Mesenchymal stem cell (in vitro differentiated cells and primary cell): ENCODE results near the gene ERBB2.
A peak's percentile ranks its signal among the peaks of the same experiment; 100 is the strongest.

ENCODE experiments used
- DNase-seq: peaks from one replicate; pipeline ENCODE4 v3.0.0-alpha.2; 2013
- H2AFZ ChIP-seq: one replicate; pipeline ENCODE4 v1.6.1; 2013; ENCODE audit warnings: low read depth, mild to moderate bottlenecking, control low read depth, inconsistent platforms, low read length, moderate library complexity
- H2AK5ac ChIP-seq: 2 replicates; pipeline ENCODE4 v1.6.1; 2013; ENCODE audit warnings: low read length, moderate library complexity, mild to moderate bottlenecking, inconsistent platforms; ENCODE audit not compliant: severe bottlenecking
- H2BK120ac ChIP-seq: one replicate; pipeline ENCODE4 v1.6.1; 2013; ENCODE audit warnings: low read depth, mild to moderate bottlenecking, inconsistent platforms, low read length, moderate library complexity
- H2BK12ac ChIP-seq, 2 experiments: one replicate each; pipeline ENCODE4 v1.6.1; 2013; ENCODE audit warnings: inconsistent platforms in 2 of 2, low read length in 2 of 2, mild to moderate bottlenecking in 2 of 2, moderate library complexity in 2 of 2, control low read depth in 1 of 2
- H2BK15ac ChIP-seq: one replicate; pipeline ENCODE4 v1.6.1; 2013; ENCODE audit warnings: mild to moderate bottlenecking, low read depth, inconsistent platforms; ENCODE audit not compliant: poor library complexity, severe bottlenecking
- H2BK5ac ChIP-seq: 2 replicates; pipeline ENCODE4 v1.6.1; 2013; ENCODE audit warnings: low read depth, mild to moderate bottlenecking, low read length, control low read depth, inconsistent platforms; ENCODE audit not compliant: poor library complexity, severe bottlenecking
- H3K14ac ChIP-seq, 2 experiments: one replicate each; pipeline ENCODE4 v1.6.1; 2013; ENCODE audit warnings: inconsistent platforms in 2 of 2, low read length in 2 of 2, control low read depth in 1 of 2, mild to moderate bottlenecking in 1 of 2, moderate library complexity in 1 of 2
- H3K18ac ChIP-seq, 2 experiments: one replicate each; pipeline ENCODE4 v1.6.1; 2013; ENCODE audit warnings: inconsistent platforms in 2 of 2, low read length in 2 of 2, control low read depth in 1 of 2, low read depth in 1 of 2, mild to moderate bottlenecking in 1 of 2
- H3K23ac ChIP-seq, 2 experiments: one replicate each; pipeline ENCODE4 v1.6.1; 2013; ENCODE audit warnings: inconsistent platforms in 2 of 2, low read length in 2 of 2, mild to moderate bottlenecking in 2 of 2, moderate library complexity in 2 of 2, control low read depth in 1 of 2
- H3K27ac ChIP-seq: 2 replicates; pipeline ENCODE4 v1.5.1; 2013; ENCODE audit warnings: mild to moderate bottlenecking, moderate library complexity, low read length, control low read depth, inconsistent platforms; ENCODE audit not compliant: poor library complexity, severe bottlenecking
- H3K27me3 ChIP-seq, 2 experiments: 2 replicates each; pipeline versions ENCODE4 v1.6.1 to v1.7.0; 2013; ENCODE audit warnings: low read length in 2 of 2, mild to moderate bottlenecking in 2 of 2, moderate library complexity in 2 of 2, control low read depth in 1 of 2, inconsistent platforms in 1 of 2; ENCODE audit not compliant: control insufficient read depth in 1 of 2, insufficient read depth in 1 of 2
- H3K36me3 ChIP-seq, 2 experiments: 2 replicates each; pipeline versions ENCODE4 v1.6.1 to v1.7.0; 2013; ENCODE audit warnings: low read length in 2 of 2, control low read depth in 1 of 2, inconsistent platforms in 1 of 2, low read depth in 1 of 2, mild to moderate bottlenecking in 1 of 2; ENCODE audit not compliant: insufficient read depth in 2 of 2, control insufficient read depth in 1 of 2
- H3K4ac ChIP-seq, 2 experiments: one replicate each; pipeline ENCODE4 v1.6.1; 2013; ENCODE audit warnings: inconsistent platforms in 2 of 2, low read length in 2 of 2, mild to moderate bottlenecking in 2 of 2, moderate library complexity in 2 of 2, control low read depth in 1 of 2, low read depth in 1 of 2
- H3K4me1 ChIP-seq: 2 replicates; pipeline ENCODE4 v1.6.1; 2013; ENCODE audit warnings: low read depth, low read length, control low read depth; ENCODE audit not compliant: control insufficient read depth, insufficient read depth
- H3K4me2 ChIP-seq: 2 replicates; pipeline ENCODE4 v1.6.1; 2013; ENCODE audit warnings: low read length, mild to moderate bottlenecking, inconsistent platforms; ENCODE audit not compliant: poor library complexity, severe bottlenecking
- H3K4me3 ChIP-seq, 2 experiments: 2 replicates each; pipeline versions ENCODE4 v1.5.1 to v1.7.0; 2013; ENCODE audit warnings: low read length in 2 of 2, mild to moderate bottlenecking in 2 of 2, control low read depth in 1 of 2, low read depth in 1 of 2; ENCODE audit not compliant: insufficient read depth in 1 of 2
- H3K79me1 ChIP-seq: replicated peaks from 2 replicates; pipeline ENCODE4 v1.6.1; 2013; ENCODE audit warnings: mild to moderate bottlenecking, control low read depth, low read length, inconsistent platforms; ENCODE audit not compliant: poor library complexity, severe bottlenecking
- H3K9ac ChIP-seq: 2 replicates; pipeline ENCODE4 v1.7.0; 2013; ENCODE audit warnings: mild to moderate bottlenecking, low read length, moderate library complexity
- H3K9me3 ChIP-seq: 2 replicates; pipeline ENCODE4 v1.7.0; 2013; ENCODE audit warnings: mild to moderate bottlenecking, low read length; ENCODE audit not compliant: control insufficient read depth
- H4K8ac ChIP-seq: one replicate; pipeline ENCODE4 v1.6.1; 2013; ENCODE audit warnings: inconsistent platforms, mild to moderate bottlenecking, low read length, moderate library complexity
- H4K91ac ChIP-seq: one replicate; pipeline ENCODE4 v1.6.1; 2013; ENCODE audit warnings: mild to moderate bottlenecking, low read length, inconsistent platforms
- WGBS: methylation state at CpG from one replicate; pipeline ENCODE4 v1.1.7; 2013; ENCODE audit warnings: mixed read lengths; 5-methylcytosine and 5-hydroxymethylcytosine counted together

Gene ERBB2

DNA sequence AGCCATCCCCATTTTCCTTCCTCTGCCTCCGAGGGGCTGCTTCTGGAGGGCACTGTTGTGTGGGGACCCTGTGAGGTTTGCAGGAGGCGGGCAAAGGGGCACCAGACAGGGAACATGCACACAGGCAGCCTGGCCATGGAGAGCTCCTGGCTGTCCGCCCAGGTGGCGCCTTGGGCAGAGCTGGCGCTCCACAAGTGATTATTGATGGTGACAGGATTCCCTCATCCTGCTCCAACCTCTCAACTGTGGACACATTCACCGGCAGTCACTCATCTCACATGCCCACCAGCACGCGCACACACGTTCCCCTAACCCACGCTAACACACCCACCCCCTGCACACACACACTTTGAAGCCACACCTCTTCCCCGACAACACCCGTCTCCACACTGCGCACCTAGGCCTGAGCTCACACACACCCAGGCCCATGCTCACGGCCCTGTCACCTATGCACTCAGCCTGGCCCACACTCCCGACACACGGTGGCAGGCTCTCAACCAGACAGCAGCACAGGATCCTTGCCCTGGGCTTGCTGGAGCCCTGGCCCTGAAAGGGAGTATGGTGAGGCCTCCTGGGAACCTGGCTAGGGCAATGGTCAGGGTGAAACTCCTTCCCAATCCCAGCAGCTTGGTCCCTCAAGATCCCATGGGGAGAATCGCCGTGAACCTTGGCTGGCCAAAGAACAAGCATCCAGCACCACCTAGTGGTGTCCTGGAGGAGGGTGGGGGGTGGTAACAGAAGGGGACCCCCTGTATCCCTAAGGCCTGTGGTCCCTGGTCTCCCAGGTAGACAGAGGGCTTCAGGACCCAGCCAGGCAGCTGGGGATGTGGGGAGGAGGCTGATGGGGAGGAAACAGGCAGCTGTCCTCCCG is 28.0 kb upstream of the ERBB2 start:
- H3K4me2 ChIP-seq: no peak overlapping the region
- peaks cover 3 to 8% of the 10 kb centered on the region in 2 experiments for H3K36me3 ChIP-seq
- H3K27ac ChIP-seq: no peak overlapping the region
- H3K18ac ChIP-seq: no peak overlapping the region
- peaks cover 58% of the 10 kb centered on the region for H3K4me1 ChIP-seq
- DNase-seq: peak; percentile 53
- H3K79me1 ChIP-seq: no peaks in the 10 kb centered on the region
- no peak overlapping the region for H2BK5ac ChIP-seq
- peak overlapping the region; percentile 16 for H2AK5ac ChIP-seq
- H3K27me3 ChIP-seq: peaks cover 13 to 62% of the 10 kb centered on the region in 2 experiments
- H2BK15ac ChIP-seq: no peak overlapping the region
- H4K8ac ChIP-seq: no peak overlapping the region
- no peak overlapping the region for H2BK120ac ChIP-seq
- no peak overlapping the region for H3K4ac ChIP-seq
- H3K9me3 ChIP-seq: no peaks in the 10 kb centered on the region
- no peak overlapping the region for H3K14ac ChIP-seq
- H3K4me3 ChIP-seq: no peak overlapping the region
- no peak overlapping the region for H3K9ac ChIP-seq
- no peak overlapping the region for H2BK12ac ChIP-seq
- H3K23ac ChIP-seq: no peak overlapping the region
- no peak overlapping the region for H4K91ac ChIP-seq
- WGBS: 83% methylated on average over 18 of the region's 19 CpGs
- no peak overlapping the region for H2AFZ ChIP-seq

DNA sequence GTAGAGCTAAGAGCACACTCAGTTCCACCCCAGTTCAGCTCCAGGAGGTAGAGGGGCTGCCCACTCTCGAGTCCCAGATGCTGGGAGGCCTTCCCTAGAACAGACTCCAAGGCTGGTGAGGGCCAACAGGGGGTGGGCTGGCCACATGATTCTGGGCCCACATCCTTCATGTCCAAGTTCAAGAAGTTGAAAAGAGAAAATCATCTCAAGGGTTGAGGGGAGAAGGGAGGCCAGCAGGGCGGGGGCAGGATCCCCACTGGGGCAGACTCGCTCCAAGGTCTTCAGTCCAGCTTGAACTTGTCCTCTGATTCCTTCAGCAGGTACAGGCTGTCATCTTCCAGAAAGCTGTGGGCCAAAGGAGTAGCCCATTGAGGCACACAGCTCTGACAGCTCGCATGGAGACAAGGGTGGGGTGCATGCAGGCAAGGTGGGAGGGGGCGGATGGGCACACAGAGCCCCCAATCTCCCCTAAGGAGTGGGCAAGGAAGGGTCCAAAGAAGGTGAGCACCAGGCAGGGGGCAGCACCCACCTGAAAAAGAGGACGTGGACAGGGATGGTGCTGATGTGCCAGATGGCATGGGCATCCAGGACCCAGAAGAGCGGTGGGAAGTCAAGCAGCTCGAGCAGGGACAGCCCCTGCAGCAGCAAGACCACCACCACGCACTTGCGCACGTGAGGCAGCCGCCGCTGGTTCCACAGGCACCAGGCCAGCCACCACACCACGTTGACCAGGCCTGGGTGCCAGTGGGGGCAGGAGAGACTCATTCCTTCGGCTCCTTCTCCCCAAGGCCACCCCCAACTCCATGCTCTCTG is 27.1 kb upstream of the ERBB2 start:
- Histone ChIP-seq H2BK12ac (no peak overlapping the region), H2AK5ac (peak overlapping the region; percentile 16), H2BK120ac (no peak overlapping the region), H4K8ac (no peak overlapping the region), H3K4me1 (peaks cover 55% of the 10 kb centered on the region), H2AFZ (no peak overlapping the region), H3K4ac (no peak overlapping the region), H4K91ac (no peak overlapping the region), H3K9ac (no peak overlapping the region), H3K27me3 (peaks cover 13 to 55% of the 10 kb centered on the region in 2 experiments), H3K23ac (no peak overlapping the region), H3K36me3 (peaks cover 7 to 10% of the 10 kb centered on the region in 2 experiments), H3K4me3 (no peak overlapping the region), H3K4me2 (no peak overlapping the region), H3K18ac (no peak overlapping the region), H3K79me1 (no peaks in the 10 kb centered on the region), H2BK15ac (no peak overlapping the region), H3K27ac (no peak overlapping the region), H2BK5ac (no peak overlapping the region), H3K14ac (no peak overlapping the region), H3K9me3 (no peaks in the 10 kb centered on the region)
- no peak for DNase-seq
- 88% methylated on average over 15 of the region's 15 CpGs for WGBS

DNA sequence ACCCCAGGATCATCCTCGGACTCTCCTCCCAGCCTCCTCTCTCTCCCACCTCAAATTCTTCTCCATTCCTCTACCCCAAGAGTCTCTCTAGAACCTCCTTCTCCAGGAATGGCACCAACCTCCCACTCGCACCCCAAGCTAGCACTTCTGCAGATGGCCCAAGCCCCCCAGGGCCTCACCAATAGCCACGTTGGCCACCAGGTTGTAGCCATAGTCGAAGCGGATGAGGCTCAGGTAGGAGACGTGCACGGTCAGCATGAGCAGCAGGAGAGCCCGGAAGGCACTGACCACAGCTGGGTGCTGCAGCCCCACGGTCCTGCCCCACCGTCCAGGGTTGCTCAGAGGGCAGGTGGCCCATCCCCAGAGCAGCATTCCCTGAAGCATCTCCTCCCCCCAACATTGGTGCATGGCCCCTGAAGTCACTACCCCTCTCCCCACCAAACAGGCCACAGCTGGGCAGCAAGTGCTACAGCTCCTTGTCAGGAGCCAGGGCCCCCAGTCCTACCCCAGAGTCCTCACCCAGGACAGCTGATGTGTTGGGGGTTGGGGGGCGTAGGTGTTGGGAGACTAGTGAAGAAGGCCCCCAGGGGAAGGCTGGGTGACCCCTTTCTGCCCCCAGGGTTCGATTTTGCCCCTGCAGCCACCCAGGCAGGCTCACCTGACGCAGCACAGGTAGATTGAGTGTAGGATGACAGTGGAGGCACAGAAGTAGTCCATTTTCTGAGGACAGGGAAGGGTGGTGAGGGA is 26.4 kb upstream of the ERBB2 start:
- H2AK5ac ChIP-seq: no peak overlapping the region
- no peak overlapping the region for H3K14ac ChIP-seq
- WGBS: 74% methylated on average over 13 of the region's 13 CpGs
- no peaks in the 10 kb centered on the region for H3K9me3 ChIP-seq
- H3K18ac ChIP-seq: no peak overlapping the region
- no peak overlapping the region for H2AFZ ChIP-seq
- H4K91ac ChIP-seq: no peak overlapping the region
- no peak overlapping the region for H2BK15ac ChIP-seq
- H3K27ac ChIP-seq: no peak overlapping the region
- H3K4me1 ChIP-seq: peaks cover 50% of the 10 kb centered on the region
- no peaks in the 10 kb centered on the region for H3K79me1 ChIP-seq
- no peak overlapping the region for H2BK12ac ChIP-seq
- H3K36me3 ChIP-seq: peaks cover 7 to 14% of the 10 kb centered on the region in 2 experiments
- DNase-seq: no peak
- H3K23ac ChIP-seq: no peak overlapping the region
- no peak overlapping the region for H4K8ac ChIP-seq
- no peak overlapping the region for H3K4me3 ChIP-seq
- no peak overlapping the region for H2BK5ac ChIP-seq
- no peak overlapping the region for H3K9ac ChIP-seq
- H3K27me3 ChIP-seq: peaks cover 13 to 50% of the 10 kb centered on the region in 2 experiments
- no peak overlapping the region for H2BK120ac ChIP-seq
- H3K4ac ChIP-seq: no peak overlapping the region
- no peak overlapping the region for H3K4me2 ChIP-seq
